Brain microvascular endothelial cell (primary cell): ENCODE data around the gene ZNFX1.
"Not testable (repeated sequence)": the region's sequence is repeated elsewhere in the genome, so short reads cannot be mapped to it uniquely, and the experiment has no call there.

Source experiments
- DNase-seq: peaks from one replicate; pipeline ENCODE4 v3.0.0-alpha.2; 2020
- H3K27ac ChIP-seq: fragments of 250-450 bp; sonication (Bioruptor Pico); 2 replicates; pipeline ENCODE4 v1.5.1; 2020; ENCODE audit warnings: mild to moderate bottlenecking, moderate library complexity
- H3K27me3 ChIP-seq: fragments of 250-450 bp; sonication (Bioruptor Pico); replicated peaks from 2 replicates; pipeline ENCODE4 v1.5.1; 2020; ENCODE audit warnings: mild to moderate bottlenecking
- H3K36me3 ChIP-seq: fragments of 250-450 bp; sonication (Bioruptor Pico); replicated peaks from 2 replicates; pipeline ENCODE4 v1.5.1; 2020; ENCODE audit warnings: mild to moderate bottlenecking
- H3K4me3 ChIP-seq: 2 replicates; pipeline ENCODE4 v1.5.1; 2011; ENCODE audit warnings: low read depth, mild to moderate bottlenecking, control low read depth, low read length, moderate library complexity
- CTCF ChIP-seq: IDR thresholded peaks from 2 replicates; pipeline ENCODE4 v1.5.1; 2011; ENCODE audit warnings: low read depth, mild to moderate bottlenecking, moderate library complexity, low read length, control low read depth, inconsistent platforms; ENCODE audit errors: missing control alignments
- in situ Hi-C: cut with HindIII; loops from 2 replicates; pipeline ENCODE4 v1.10.0; 2017; ENCODE audit warnings: low sequenced_read_pairs, low pct_ligation_motif_present

ZNFX1 gene

GRCh38 chr20:49225896-49226295 is 52.0 kb downstream of the ZNFX1 start:
- peaks cover 73% of the 10 kb centered on the region for H3K36me3 ChIP-seq
- in situ Hi-C loops: no loop called here
- no peak overlapping the region for H3K27ac ChIP-seq
- TF ChIP-seq CTCF: peak; percentile 10
- no peak for DNase-seq
- H3K4me3 ChIP-seq: no peak overlapping the region
- H3K27me3 ChIP-seq: no peaks in the 10 kb centered on the region

- no peak for TF ChIP-seq CTCF
- Histone ChIP-seq H3K27me3 (no peaks in the 10 kb centered on the region), H3K27ac (peak overlapping the region; percentile 63), H3K36me3 (peaks cover 32% of the 10 kb centered on the region), H3K4me3 (peak overlapping the region; percentile 98)
- no peak for DNase-seq
- in situ Hi-C loops: no loop called here
Measured at GRCh38 chr20:49219924-49220831, 57.7 kb downstream of the ZNFX1 start.

GRCh38 chr20:49219091-49219923 is 58.5 kb downstream of the ZNFX1 start, which contains the start of gene DDX27:
TSS of gene DDX27 (plus strand) at chr20:49219416. CDS start at chr20:49219449, 33 bp downstream.
- H3K27ac ChIP-seq: peak within 1 kb of the TSS; percentile 63
- in situ Hi-C loops: no loop called here
- peak; percentile 96 for DNase-seq
- peak within 1 kb of the TSS; percentile 98 for H3K4me3 ChIP-seq
- H3K27me3 ChIP-seq: no peaks in the 10 kb centered on the region
- peaks cover 23% of the 10 kb centered on the region for H3K36me3 ChIP-seq
- TF ChIP-seq CTCF: no peak

GRCh38 chr20:49218739-49219090 is 59.1 kb downstream of the ZNFX1 start:
- H3K27me3 ChIP-seq, in situ Hi-C loops, DNase-seq: not testable (repeated sequence)
- Histone ChIP-seq H3K36me3 (peaks cover 21% of the 10 kb centered on the region), H3K4me3 (peak overlapping the region; percentile 98), H3K27ac (peak overlapping the region; percentile 63)

GRCh38 chr20:49216991-49217578 is 60.8 kb downstream of the ZNFX1 start:
- TF ChIP-seq CTCF: peak; percentile 93
- H3K36me3 ChIP-seq: peaks cover 8% of the 10 kb centered on the region
- no peak overlapping the region for H3K27ac ChIP-seq
- DNase-seq: peak; percentile 85
- no peaks in the 10 kb centered on the region for H3K27me3 ChIP-seq
- peak overlapping the region; percentile 15 for H3K4me3 ChIP-seq
- in situ Hi-C loops: no loop called here

GRCh38 chr20:49215232-49215631 is 62.6 kb downstream of the ZNFX1 start:
- no peak for DNase-seq
- TF ChIP-seq CTCF: no peak

More at GRCh38 chr20:49215232-49215631, 62.6 kb downstream of the ZNFX1 start:
- Histone ChIP-seq H3K36me3 (no peaks in the 10 kb centered on the region), H3K4me3 (no peak overlapping the region), H3K27ac (no peak overlapping the region), H3K27me3 (no peaks in the 10 kb centered on the region)
- in situ Hi-C loops: no loop called here
